Body of pancreas (tissue), 4 donors: Measurements from ENCODE around the gene LGR4.

ENCODE experiments used
- CTCF ChIP-seq, 7 experiments: fragments of 450-650 bp in 4 of 7; fragments of 200-600 bp in 3 of 7; sonication (generic) in 3 of 7; IDR thresholded peaks; one replicate each; pipeline ENCODE4 v1.5.1; 2016 to 2019; ENCODE audit warnings: antibody characterized with exemption in 7 of 7
- POLR2A ChIP-seq, 3 donors: fragments of 450-650 bp; IDR thresholded peaks; one replicate each; pipeline ENCODE4 v1.6.1; 2016; ENCODE audit warnings: antibody characterized with exemption in 3 of 3, mild to moderate bottlenecking in 2 of 3

DNA sequence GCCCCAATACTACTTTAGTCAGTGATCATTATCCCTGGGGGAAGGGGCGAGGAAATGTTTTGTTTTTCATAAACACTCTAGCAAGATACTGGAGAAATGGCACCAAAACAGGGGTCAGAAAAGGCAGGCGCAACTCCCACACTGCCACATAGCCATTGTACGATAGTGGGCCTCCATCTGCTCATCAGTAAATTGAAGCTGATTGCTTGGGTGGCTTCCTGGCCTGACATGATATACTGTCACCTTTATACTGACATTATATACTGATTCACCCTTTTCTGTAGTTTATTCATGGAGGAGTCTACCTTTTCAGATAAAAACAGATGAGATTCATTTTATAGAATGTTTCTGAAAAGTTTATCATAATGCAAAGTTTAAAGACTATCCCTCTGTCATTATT is 57.9 kb downstream of the LGR4 start:
- TF ChIP-seq POLR2A (IDR thresholded peaks at IDR 0.05) (no peak), CTCF (IDR thresholded peaks at IDR 0.05) (no peak)
